ENCODE data around the gene CASKIN1.

The CASKIN1 gene

GRCh38 chr16:2235234-2235651 is 38.8 kb upstream of the CASKIN1 start:
- H3K27me3 ChIP-seq (ENCODE audit: insufficient read depth, poor library complexity, severe bottlenecking): peaks cover 21% of the 10 kb centered on the region
- ATAC-seq (ENCODE audit: low read depth) (no peak), DNase-seq (ENCODE audit: low spot score) (no peak)
- no peak overlapping the region for H3K4me3 ChIP-seq (ENCODE audit: severe bottlenecking)
- TF ChIP-seq CTCF (IDR thresholded peaks at IDR 0.05; ENCODE audit: poor library complexity, severe bottlenecking): no peak
- H3K9me3 ChIP-seq (ENCODE audit: severe bottlenecking): no peaks in the 10 kb centered on the region
- no peaks in the 10 kb centered on the region for H3K4me1 ChIP-seq (ENCODE audit: insufficient read depth, poor library complexity, severe bottlenecking)
- H3K27ac ChIP-seq (ENCODE audit: poor library complexity, severe bottlenecking): no peak overlapping the region
- peaks cover 12% of the 10 kb centered on the region for H3K36me3 ChIP-seq (ENCODE audit: low read depth)

- H3K4me1 ChIP-seq (ENCODE audit: insufficient read depth, poor library complexity, severe bottlenecking): no peaks in the 10 kb centered on the region
Observed at GRCh38 chr16:2234813-2235170, 38.4 kb upstream of the CASKIN1 start.

GRCh38 chr16:2233872-2234812 is 37.7 kb upstream of the CASKIN1 start:
- no peak for DNase-seq (ENCODE audit: low spot score)
- peaks cover 17% of the 10 kb centered on the region for H3K36me3 ChIP-seq (ENCODE audit: low read depth)
- TF ChIP-seq CTCF (IDR thresholded peaks at IDR 0.05; ENCODE audit: poor library complexity, severe bottlenecking): no peak
- H3K27me3 ChIP-seq (ENCODE audit: insufficient read depth, poor library complexity, severe bottlenecking): peaks cover 21% of the 10 kb centered on the region
- no peak for ATAC-seq (ENCODE audit: low read depth)
- no peaks in the 10 kb centered on the region for H3K9me3 ChIP-seq (ENCODE audit: severe bottlenecking)
- no peak overlapping the region for H3K4me3 ChIP-seq (ENCODE audit: severe bottlenecking)
- H3K27ac ChIP-seq (ENCODE audit: poor library complexity, severe bottlenecking): no peak overlapping the region
- H3K4me1 ChIP-seq (ENCODE audit: insufficient read depth, poor library complexity, severe bottlenecking): no peaks in the 10 kb centered on the region

More at GRCh38 chr16:2234813-2235170, 38.4 kb upstream of the CASKIN1 start:
- peaks cover 12% of the 10 kb centered on the region for H3K36me3 ChIP-seq (ENCODE audit: low read depth)
- H3K9me3 ChIP-seq (ENCODE audit: severe bottlenecking): no peaks in the 10 kb centered on the region
- no peak for DNase-seq (ENCODE audit: low spot score)
- H3K4me3 ChIP-seq (ENCODE audit: severe bottlenecking): no peak overlapping the region
- no peak for TF ChIP-seq CTCF (IDR thresholded peaks at IDR 0.05; ENCODE audit: poor library complexity, severe bottlenecking)
- no peak for ATAC-seq (ENCODE audit: low read depth)
- H3K27me3 ChIP-seq (ENCODE audit: insufficient read depth, poor library complexity, severe bottlenecking): peaks cover 21% of the 10 kb centered on the region
- H3K27ac ChIP-seq (ENCODE audit: poor library complexity, severe bottlenecking): no peak overlapping the region

GRCh38 chr16:2233046-2233775 is 36.8 kb upstream of the CASKIN1 start:
- no peak for TF ChIP-seq CTCF (IDR thresholded peaks at IDR 0.05; ENCODE audit: poor library complexity, severe bottlenecking)
- Histone ChIP-seq H3K9me3 (ENCODE audit: severe bottlenecking) (no peaks in the 10 kb centered on the region), H3K36me3 (ENCODE audit: low read depth) (peaks cover 27% of the 10 kb centered on the region), H3K27me3 (ENCODE audit: insufficient read depth, poor library complexity, severe bottlenecking) (peaks cover 21% of the 10 kb centered on the region), H3K4me1 (ENCODE audit: insufficient read depth, poor library complexity, severe bottlenecking) (no peaks in the 10 kb centered on the region), H3K27ac (ENCODE audit: poor library complexity, severe bottlenecking) (no peak overlapping the region), H3K4me3 (ENCODE audit: severe bottlenecking) (no peak overlapping the region)
- DNase-seq (ENCODE audit: low spot score) (no peak), ATAC-seq (ENCODE audit: low read depth) (no peak)

Measured in RWPE2 (cell line).